HEK293T (cell line): ENCODE measurements around the gene VPS45.
"Not testable (repeated sequence)": the region's sequence is repeated elsewhere in the genome, so short reads cannot be mapped to it uniquely, and the experiment has no call there.

Experiments used
- CTCF ChIA-PET: fragments of 350-600 bp; formaldehyde crosslinking; extraction: SDS; loops from one replicate; lab custom pipeline; 2021; ENCODE audit warnings: antibody characterized with exemption, inconsistent platforms; lab: Yijun Ruan, JAX
- POLR2A ChIA-PET: fragments of 350-600 bp; formaldehyde crosslinking; extraction: SDS; loops from one replicate; lab custom pipeline; 2020; ENCODE audit warnings: antibody characterized with exemption, inconsistent platforms; lab: Yijun Ruan, JAX
- DNase-seq: peaks from one replicate; pipeline ENCODE4 v3.0.0; 2012; ENCODE audit warnings: mixed read lengths; ENCODE audit errors: extremely low spot score
- ARNT ChIP-seq: fragments of 450-650 bp; IDR thresholded peaks from 2 replicates; pipeline ENCODE4 v1.6.1; 2017; ENCODE audit warnings: mild to moderate bottlenecking
- BHLHE40 ChIP-seq: fragments of 450-650 bp; IDR thresholded peaks from 2 replicates; pipeline ENCODE4 v1.6.1; 2016; ENCODE audit warnings: mild to moderate bottlenecking, moderate library complexity, borderline replicate concordance
- CTBP1 ChIP-seq: fragments of 450-650 bp; IDR thresholded peaks from 2 replicates; pipeline ENCODE4 v1.6.1; 2016; ENCODE audit warnings: borderline replicate concordance
- ELF4 ChIP-seq: fragments of 450-650 bp; IDR thresholded peaks from 2 replicates; pipeline ENCODE4 v1.6.1; 2017; ENCODE audit warnings: antibody characterized with exemption
- FOXA1 ChIP-seq: fragments of 450-650 bp; IDR thresholded peaks from 2 replicates; pipeline ENCODE4 v1.6.1; 2016; ENCODE audit warnings: mild to moderate bottlenecking
- FOXK2 ChIP-seq: fragments of 450-650 bp; IDR thresholded peaks from 2 replicates; pipeline ENCODE4 v1.6.1; 2016; ENCODE audit warnings: mild to moderate bottlenecking
- FOXM1 ChIP-seq: fragments of 450-650 bp; IDR thresholded peaks from 2 replicates; pipeline ENCODE4 v1.6.1; 2017; ENCODE audit warnings: mild to moderate bottlenecking, borderline replicate concordance
- HDGF ChIP-seq: fragments of 450-650 bp; IDR thresholded peaks from 2 replicates; pipeline ENCODE4 v1.6.1; 2017; ENCODE audit warnings: antibody characterized with exemption, borderline replicate concordance
- L3MBTL2 ChIP-seq: fragments of 450-650 bp; conservative IDR thresholded peaks from 2 replicates; pipeline ENCODE4 v1.6.1; 2016; ENCODE audit warnings: mild to moderate bottlenecking
- LEF1 ChIP-seq: fragments of 450-650 bp; IDR thresholded peaks from 2 replicates; pipeline ENCODE4 v1.6.1; 2017; ENCODE audit warnings: mild to moderate bottlenecking, borderline replicate concordance
- NFRKB ChIP-seq: fragments of 450-650 bp; IDR thresholded peaks from 2 replicates; pipeline ENCODE4 v1.6.1; 2016; ENCODE audit warnings: mild to moderate bottlenecking, moderate library complexity
- PKNOX1 ChIP-seq: fragments of 450-650 bp; IDR thresholded peaks from 2 replicates; pipeline ENCODE4 v1.6.1; 2016
- SP1 ChIP-seq: fragments of 450-650 bp; IDR thresholded peaks from 2 replicates; pipeline ENCODE4 v1.6.1; 2017
- SUZ12 ChIP-seq: fragments of 450-650 bp; IDR thresholded peaks from 2 replicates; pipeline ENCODE4 v1.6.1; 2016; ENCODE audit warnings: mild to moderate bottlenecking
- TARDBP ChIP-seq: fragments of 450-650 bp; IDR thresholded peaks from 2 replicates; pipeline ENCODE4 v1.6.1; 2016
- ZNF384 ChIP-seq: fragments of 450-650 bp; IDR thresholded peaks from 2 replicates; pipeline ENCODE4 v1.6.1; 2016

VPS45 gene

GRCh38 chr1:150178548-150178947 is 111.0 kb downstream of the VPS45 start:
- POLR2A ChIA-PET = interaction anchor here (1.4 kb wide), 1 partner anchor 292 kb away, joined by 4 read pairs; a partner anchor contains a TSS
- DNase-seq = no peak
- CTCF ChIA-PET = interaction anchor here (1.2 to 1.4 kb wide), 4 partner anchors 9 to 216 kb away, joined by 3 to 6 read pairs (median 4); no protein-coding TSS in a partner anchor
- TF ChIP-seq LEF1 (no peak), SP1 (no peak), ARNT (no peak), FOXM1 (no peak)

- CTCF ChIA-PET = no interaction called here
- DNase-seq = no peak
- no peak for TF ChIP-seq LEF1
- no peak for TF ChIP-seq TARDBP
- no peak for TF ChIP-seq L3MBTL2
- no peak for TF ChIP-seq SUZ12
- no peak for TF ChIP-seq NFRKB
- no peak for TF ChIP-seq FOXA1
- no peak for TF ChIP-seq BHLHE40
- TF ChIP-seq ELF4 = no peak
- no peak for TF ChIP-seq ARNT
- TF ChIP-seq FOXK2 = no peak
- no peak for TF ChIP-seq SP1
- no peak for TF ChIP-seq PKNOX1
- TF ChIP-seq FOXM1 = no peak
- no peak for TF ChIP-seq CTBP1
- TF ChIP-seq ZNF384 = no peak
- no peak for TF ChIP-seq HDGF
- POLR2A ChIA-PET = no interaction called here
Observed at GRCh38 chr1:150179867-150180266, 112.3 kb downstream of the VPS45 start.

- ChIA-PET CTCF (no interaction called here), POLR2A (no interaction called here)
- no peak for TF ChIP-seq SP1
- no peak for TF ChIP-seq TARDBP
- TF ChIP-seq ARNT = no peak
- no peak for TF ChIP-seq HDGF
- no peak for TF ChIP-seq L3MBTL2
- TF ChIP-seq SUZ12 = no peak
- TF ChIP-seq FOXK2 = no peak
- no peak for TF ChIP-seq ELF4
- TF ChIP-seq ZNF384 = no peak
- TF ChIP-seq FOXA1 = no peak
- no peak for TF ChIP-seq FOXM1
- TF ChIP-seq CTBP1 = no peak
- no peak for TF ChIP-seq LEF1
- TF ChIP-seq NFRKB = no peak
- TF ChIP-seq BHLHE40 = no peak
- no peak for TF ChIP-seq PKNOX1
- no peak for DNase-seq
Observed at GRCh38 chr1:150180474-150180873, 112.9 kb downstream of the VPS45 start.

GRCh38 chr1:150182247-150182646 is 114.7 kb downstream of the VPS45 start:
- no peak for DNase-seq
- ChIA-PET POLR2A (interaction anchor here (0.7 kb wide), 1 partner anchor 294 kb away, joined by 3 read pairs; a partner anchor contains a TSS), CTCF (interaction anchor here (0.7 kb wide), 1 partner anchor 26 kb away, joined by 4 read pairs; no protein-coding TSS in a partner anchor)
- TF ChIP-seq BHLHE40 = no peak
- TF ChIP-seq FOXK2 = no peak
- TF ChIP-seq PKNOX1 = no peak

GRCh38 chr1:150183061-150183460 is 115.5 kb downstream of the VPS45 start:
- TF ChIP-seq TARDBP (no peak), LEF1 (no peak), CTBP1 (no peak)
- ChIA-PET CTCF (interaction anchor here (1.3 kb wide), 1 partner anchor 14 kb away, joined by 4 read pairs; no protein-coding TSS in a partner anchor), POLR2A (no interaction called here)
- no peak for DNase-seq

- TF ChIP-seq PKNOX1 (no peak), ELF4 (no peak), CTBP1 (no peak), HDGF (no peak), TARDBP (no peak), L3MBTL2 (no peak), SUZ12 (no peak), ARNT (no peak), SP1 (no peak)
- DNase-seq = no peak
- ChIA-PET POLR2A (interaction anchor here (0.8 to 2.5 kb wide), 2 partner anchors 22 to 299 kb away, joined by 3 to 19 read pairs; a partner anchor contains a TSS), CTCF (interaction anchor here (0.6 to 2.5 kb wide), 3 partner anchors 110 to 271 kb away, joined by 3 to 11 read pairs (median 3); no protein-coding TSS in a partner anchor)
Observed at GRCh38 chr1:150185481-150185880, 117.9 kb downstream of the VPS45 start.

GRCh38 chr1:150186438-150186788 is 118.8 kb downstream of the VPS45 start:
- CTCF ChIA-PET = interaction anchor here (0.8 to 2.5 kb wide), 6 partner anchors 15 to 214 kb away, joined by 3 to 11 read pairs (median 6); no protein-coding TSS in a partner anchor
- DNase-seq = not testable (repeated sequence)
- POLR2A ChIA-PET = interaction anchor here (0.7 to 2.5 kb wide), 2 partner anchors 10 to 300 kb away, joined by 3 to 19 read pairs; a partner anchor contains a TSS
